Sigmoid colon (tissue), 7 donors: ENCODE measurements around the gene MORN2. TPM values are rescaled to one million over a fixed set of nuclear protein-coding genes. Genes with fewer than 3 reads are reported as not detected.

Source experiments
- DNase-seq: peaks from one replicate; pipeline ENCODE4 v3.0.0-alpha.2; 2019
- H3K27ac ChIP-seq, 4 donors: fragments of 200-600 bp; sonication (generic); one replicate each; pipeline ENCODE4 v1.5.1; 2016 to 2019; ENCODE audit warnings: mild to moderate bottlenecking in 1 of 4
- H3K27me3 ChIP-seq, 3 donors: fragments of 200-600 bp; sonication (generic); one replicate each; pipeline ENCODE4 v1.5.1; 2019; ENCODE audit warnings: mild to moderate bottlenecking in 1 of 3
- H3K36me3 ChIP-seq, 4 donors: fragments of 200-600 bp; sonication (generic); one replicate each; pipeline ENCODE4 v1.5.1; 2016 to 2019
- H3K4me1 ChIP-seq, 4 donors: fragments of 200-600 bp; sonication (generic); one replicate each; pipeline ENCODE4 v1.5.1; 2017 to 2019
- H3K4me3 ChIP-seq, 4 donors: fragments of 200-600 bp; sonication (generic); one replicate each; pipeline ENCODE4 v1.5.1; 2017 to 2019; ENCODE audit warnings: mild to moderate bottlenecking in 2 of 4, moderate library complexity in 1 of 4
- H3K9me3 ChIP-seq, 4 donors: fragments of 200-600 bp in 3 of 4; sonication (generic) in 3 of 4; one replicate each; pipeline versions ENCODE4 v1.5.1 to v1.6.1; 2013 to 2019
- CTCF ChIP-seq, 4 experiments: fragments of 450-650 bp in 3 of 4; fragments of 200-600 bp in 1 of 4; IDR thresholded peaks; one replicate each; pipeline ENCODE4 v1.5.1; 2016 to 2019; ENCODE audit warnings: antibody characterized with exemption in 4 of 4, mild to moderate bottlenecking in 3 of 4, moderate library complexity in 2 of 4
- EP300 ChIP-seq, 4 donors: sonication (generic); formaldehyde crosslinking; IDR thresholded peaks; one replicate each; pipeline ENCODE4 v1.6.1; 2017; ENCODE audit warnings: antibody characterized with exemption in 4 of 4
- POLR2A ChIP-seq, 2 donors: fragments of 450-650 bp; IDR thresholded peaks; one replicate each; pipeline ENCODE4 v1.6.1; 2016; ENCODE audit warnings: antibody characterized with exemption in 2 of 2, mild to moderate bottlenecking in 2 of 2, moderate library complexity in 2 of 2
- POLR2AphosphoS5 ChIP-seq, 4 donors: sonication (generic); formaldehyde crosslinking; IDR thresholded peaks; one replicate each; pipeline ENCODE4 v1.6.1; 2017; ENCODE audit warnings: antibody characterized with exemption in 4 of 4
- WGBS, 2 donors: extraction: QIAGEN DNeasy Blood & Tissue Kit; methylation state at CpG; one replicate each; pipeline ENCODE4 v1.1.7; 2013; 5-methylcytosine and 5-hydroxymethylcytosine counted together
- intact Hi-C: fragments of 100-400 bp; cut with DNase I; formaldehyde crosslinking; loops from one replicate; pipeline ENCODE4 v1.15.1; 2023
- polyA plus RNA-seq, 3 donors: library from polyadenylated mRNA; stranded (reverse); fragments of 200-250 nt; gene quantifications; one replicate each; pipeline ENCODE4 v1.2.3, GENCODE V29; 2013
- total RNA-seq, 4 donors: library from RNA; depleted of rRNA; stranded (reverse); fragments of >200 nt; gene quantifications; one replicate each; pipeline ENCODE4 v1.1.0, GENCODE V29; 2016
- donor health status: healthy with polysubstance abuse.
- donor health status: Bipolar disorder and iron deficiency.
- donor health status: healthy.

Gene MORN2
- total and polyA plus RNA-seq, 7 donors, result 6.4 to 30.6 (median 17.3) TPM

- Histone ChIP-seq H3K27me3 (no peaks in the 10 kb centered on the region), H3K9me3 (no peaks in the 10 kb centered on the region), H3K4me3 (no peak overlapping the region), H3K36me3 (no peaks in the 10 kb centered on the region), H3K4me1 (no peaks in the 10 kb centered on the region), H3K27ac (no peak overlapping the region)
- no peak for TF ChIP-seq EP300 (IDR thresholded peaks at IDR 0.05)
- no peak for TF ChIP-seq POLR2AphosphoS5 (IDR thresholded peaks at IDR 0.05)
- no peak for TF ChIP-seq CTCF (IDR thresholded peaks at IDR 0.05)
- TF ChIP-seq POLR2A (IDR thresholded peaks at IDR 0.05), result no peak
- intact Hi-C loops, result loop anchor here (1.0 kb wide), 1 partner anchor 10 kb away; no protein-coding TSS in a partner anchor
- no peak for DNase-seq
- WGBS, 2 donors, result 68 to 95% methylated on average over 1 of the region's 1 CpG
Measured at GRCh38 chr2:38912619-38913018, 36.8 kb downstream of the MORN2 start.

- no peak for DNase-seq
- no peaks in the 10 kb centered on the region for H3K27me3 ChIP-seq
- no peak for TF ChIP-seq EP300 (IDR thresholded peaks at IDR 0.05)
- no peak for TF ChIP-seq POLR2A (IDR thresholded peaks at IDR 0.05)
- no peak for TF ChIP-seq POLR2AphosphoS5 (IDR thresholded peaks at IDR 0.05)
- TF ChIP-seq CTCF (IDR thresholded peaks at IDR 0.05), result no peak
Measured at GRCh38 chr2:38922389-38922788, 46.6 kb downstream of the MORN2 start.

GRCh38 chr2:38922902-38923301, 47.1 kb downstream of the MORN2 start:
- no peaks in the 10 kb centered on the region for H3K36me3 ChIP-seq
- no peak for TF ChIP-seq EP300 (IDR thresholded peaks at IDR 0.05)
- no peak for TF ChIP-seq CTCF (IDR thresholded peaks at IDR 0.05)
- no peak for TF ChIP-seq POLR2A (IDR thresholded peaks at IDR 0.05)
- no peak for TF ChIP-seq POLR2AphosphoS5 (IDR thresholded peaks at IDR 0.05)
- H3K27me3 ChIP-seq, result no peaks in the 10 kb centered on the region
- WGBS, 2 donors, result 89 to 91% methylated on average over 2 of the region's 2 CpGs
- intact Hi-C loops, result no loop called here
- H3K27ac ChIP-seq, result no peak overlapping the region
- DNase-seq, result no peak
- H3K4me3 ChIP-seq, result no peak overlapping the region
- H3K4me1 ChIP-seq, result no peaks in the 10 kb centered on the region
- H3K9me3 ChIP-seq, result no peaks in the 10 kb centered on the region

More at GRCh38 chr2:38922389-38922788, 46.6 kb downstream of the MORN2 start:
- H3K9me3 ChIP-seq, result no peaks in the 10 kb centered on the region
- 89 to 90% methylated on average over 4 of the region's 4 CpGs for WGBS, 2 donors
- H3K4me1 ChIP-seq, result no peaks in the 10 kb centered on the region
- no peaks in the 10 kb centered on the region for H3K36me3 ChIP-seq
- no peak overlapping the region for H3K4me3 ChIP-seq
- no peak overlapping the region for H3K27ac ChIP-seq
- intact Hi-C loops, result no loop called here

DNA sequence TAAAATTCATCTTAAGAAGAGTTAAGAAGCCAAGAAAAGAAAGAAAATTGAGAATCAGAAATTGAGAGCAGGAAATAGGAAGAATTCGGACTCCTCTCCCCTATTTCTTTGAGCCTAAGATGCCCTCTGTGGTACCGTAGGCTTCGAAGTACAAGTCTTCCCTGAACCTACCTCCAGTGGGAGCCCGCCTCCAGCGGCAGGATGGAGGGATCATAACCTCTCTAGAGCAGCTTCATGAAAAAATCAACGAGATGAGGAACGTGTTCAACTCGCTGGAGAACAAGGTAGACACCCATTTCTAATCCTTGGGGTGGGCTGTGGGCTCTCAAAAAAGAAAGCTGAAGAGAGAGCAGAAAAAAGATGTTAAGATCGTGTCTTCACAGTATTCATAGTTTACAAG, 50.2 kb downstream of the MORN2 start:
- TF ChIP-seq EP300 (IDR thresholded peaks at IDR 0.05), result no peak
- no peak for TF ChIP-seq CTCF (IDR thresholded peaks at IDR 0.05)
- no peak for TF ChIP-seq POLR2A (IDR thresholded peaks at IDR 0.05)
- no peak for TF ChIP-seq POLR2AphosphoS5 (IDR thresholded peaks at IDR 0.05)
- no peaks in the 10 kb centered on the region for H3K36me3 ChIP-seq
- H3K4me3 ChIP-seq, result no peak overlapping the region
- H3K9me3 ChIP-seq, result no peaks in the 10 kb centered on the region
- 81 to 86% methylated on average over 9 of the region's 9 CpGs for WGBS, 2 donors
- H3K27ac ChIP-seq, result no peak overlapping the region
- no peak for DNase-seq
- intact Hi-C loops, result no loop called here
- no peaks in the 10 kb centered on the region for H3K27me3 ChIP-seq
- H3K4me1 ChIP-seq, result no peaks in the 10 kb centered on the region

DNA sequence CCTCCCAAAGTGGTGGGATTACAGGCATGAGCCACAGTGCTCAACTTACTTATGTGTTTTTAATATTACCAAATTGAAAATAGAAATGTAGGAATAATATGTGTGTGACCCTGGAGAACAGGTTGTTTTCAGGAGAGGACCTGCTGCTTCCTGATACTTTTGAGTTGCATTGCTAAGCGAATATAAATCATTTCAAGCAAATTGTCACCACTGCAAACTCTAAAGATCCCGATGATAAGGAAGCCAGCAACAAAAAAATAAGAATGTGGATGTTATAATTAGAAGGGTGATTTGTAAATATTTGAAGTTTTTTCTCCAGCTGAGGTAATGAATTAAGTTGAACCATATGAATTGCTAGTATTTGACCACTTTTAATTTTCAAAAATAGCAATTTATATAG, 54.8 kb downstream of the MORN2 start:
- no peak for DNase-seq
- intact Hi-C loops, result no loop called here
- TF ChIP-seq EP300 (IDR thresholded peaks at IDR 0.05), result no peak
- no peak for TF ChIP-seq POLR2AphosphoS5 (IDR thresholded peaks at IDR 0.05)
- no peak for TF ChIP-seq POLR2A (IDR thresholded peaks at IDR 0.05)
- TF ChIP-seq CTCF (IDR thresholded peaks at IDR 0.05), result no peak
- Histone ChIP-seq H3K36me3 (no peaks in the 10 kb centered on the region), H3K4me3 (no peak overlapping the region), H3K27me3 (no peaks in the 10 kb centered on the region), H3K4me1 (no peaks in the 10 kb centered on the region), H3K9me3 (no peaks in the 10 kb centered on the region), H3K27ac (no peak overlapping the region)
- 64 to 74% methylated on average over 2 of the region's 2 CpGs for WGBS, 2 donors
